Mucosa of stomach (tissue), 1 donor: Measurements from ENCODE around the gene PCDHGA6.
A peak's percentile ranks its signal among the peaks of the same experiment; 100 is the strongest.
"Not testable (repeated sequence)": the region's sequence is repeated elsewhere in the genome, so short reads cannot be mapped to it uniquely, and the experiment has no call there.

Source experiments
- H3K27me3 ChIP-seq: one replicate; pipeline ENCODE4 v1.7.0; 2013; ENCODE audit warnings: mild to moderate bottlenecking, low read length; ENCODE audit not compliant: control insufficient read depth, insufficient read depth
- H3K36me3 ChIP-seq: one replicate; pipeline ENCODE4 v1.7.0; 2013; ENCODE audit warnings: low read length; ENCODE audit not compliant: control insufficient read depth, insufficient read depth
- H3K4me1 ChIP-seq: one replicate; pipeline ENCODE4 v1.7.0; 2013; ENCODE audit warnings: mild to moderate bottlenecking, low read length; ENCODE audit not compliant: control insufficient read depth, insufficient read depth
- H3K4me3 ChIP-seq: one replicate; pipeline ENCODE4 v1.7.0; 2013; ENCODE audit warnings: low read length
- H3K9ac ChIP-seq: one replicate; pipeline ENCODE4 v1.7.0; 2013; ENCODE audit warnings: mild to moderate bottlenecking, low read length, moderate library complexity
- H3K9me3 ChIP-seq: one replicate; pipeline ENCODE4 v1.7.0; 2013; ENCODE audit warnings: mild to moderate bottlenecking, low read length, moderate library complexity; ENCODE audit not compliant: control insufficient read depth
- donor health status: Pancreatic carcinoma.

Gene PCDHGA6

DNA sequence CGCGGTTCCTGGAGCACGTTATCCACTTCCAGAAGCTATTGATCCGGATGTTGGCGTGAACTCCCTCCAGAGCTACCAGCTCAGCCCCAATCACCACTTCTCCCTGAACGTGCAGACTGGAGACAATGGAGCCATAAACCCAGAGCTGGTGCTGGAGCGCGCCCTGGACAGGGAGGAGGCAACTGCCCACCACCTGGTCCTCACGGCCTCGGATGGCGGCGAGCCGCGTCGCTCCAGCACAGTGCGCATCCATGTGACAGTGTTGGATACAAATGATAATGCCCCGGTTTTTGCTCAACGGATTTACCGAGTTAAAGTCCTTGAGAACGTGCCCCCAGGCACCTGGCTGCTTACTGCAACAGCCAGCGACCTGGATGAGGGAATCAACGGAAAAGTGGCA lies 29.7 kb downstream of the PCDHGA6 start:
- Histone ChIP-seq H3K9me3 (peaks cover 44% of the 10 kb centered on the region), H3K9ac (no peak overlapping the region), H3K4me3 (no peak overlapping the region), H3K36me3 (no peaks in the 10 kb centered on the region), H3K27me3 (peaks cover 36% of the 10 kb centered on the region), H3K4me1 (no peaks in the 10 kb centered on the region)

- H3K9ac ChIP-seq, H3K4me3 ChIP-seq, H3K36me3 ChIP-seq, H3K4me1 ChIP-seq: not testable (repeated sequence)
- Histone ChIP-seq H3K27me3 (peaks cover 31% of the 10 kb centered on the region), H3K9me3 (peaks cover 39% of the 10 kb centered on the region)
These were observed 34.3 kb downstream of the PCDHGA6 start, which contains the start of gene PCDHGB6 for GRCh38 chr5:141407790-141408505. Gene PCDHGB6 (plus strand): TSS chr5:141408021. CDS start chr5:141408203, 182 bp downstream.

- H3K4me1 ChIP-seq = no peaks in the 10 kb centered on the region
- H3K27me3 ChIP-seq = peaks cover 23% of the 10 kb centered on the region
- H3K9ac ChIP-seq = no peak overlapping the region
- H3K9me3 ChIP-seq = peaks cover 43% of the 10 kb centered on the region
- H3K36me3 ChIP-seq = no peaks in the 10 kb centered on the region
- no peak overlapping the region for H3K4me3 ChIP-seq
These were observed 36.1 kb downstream of the PCDHGA6 start for GRCh38 chr5:141409598-141410306.

DNA sequence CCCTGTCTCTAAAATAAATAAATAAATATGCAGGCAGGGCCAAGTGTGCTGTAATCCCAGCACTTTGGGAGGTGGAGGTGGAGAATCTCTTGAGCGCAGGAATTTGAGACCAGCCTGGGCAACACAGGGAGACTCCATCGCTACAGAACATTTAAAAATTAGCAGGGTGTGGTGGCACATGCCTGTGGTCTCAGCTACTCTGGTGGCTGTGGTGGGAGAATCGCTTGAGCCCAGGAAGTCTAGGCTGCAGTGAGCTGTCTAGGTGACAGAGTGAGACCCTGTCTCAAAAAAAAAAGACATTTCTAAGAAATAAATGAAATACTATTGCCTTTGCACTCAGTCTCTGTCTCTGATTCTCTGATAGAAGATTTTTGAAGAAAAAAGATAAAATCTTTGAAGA lies 37.9 kb downstream of the PCDHGA6 start:
- H3K4me1 ChIP-seq = no peaks in the 10 kb centered on the region
- H3K9ac ChIP-seq = no peak overlapping the region
- H3K4me3 ChIP-seq = no peak overlapping the region
- H3K9me3 ChIP-seq = peaks cover 44% of the 10 kb centered on the region
- H3K36me3 ChIP-seq = no peaks in the 10 kb centered on the region
- H3K27me3 ChIP-seq = peaks cover 23% of the 10 kb centered on the region

- H3K36me3 ChIP-seq = no peaks in the 10 kb centered on the region
- H3K9me3 ChIP-seq = peaks cover 36% of the 10 kb centered on the region
- H3K4me1 ChIP-seq = no peaks in the 10 kb centered on the region
- H3K4me3 ChIP-seq = peak within 1 kb of the TSS; percentile 54
- peak within 1 kb of the TSS; percentile 56 for H3K9ac ChIP-seq
- H3K27me3 ChIP-seq = peaks cover 20% of the 10 kb centered on the region
These were observed 39.3 kb downstream of the PCDHGA6 start, which contains the start of gene PCDHGA10 for GRCh38 chr5:141412854-141413539. Gene PCDHGA10 (plus strand): TSS chr5:141412987. CDS start chr5:141413176, 189 bp downstream.

GRCh38 chr5:141413540-141414069 lies 39.9 kb downstream of the PCDHGA6 start:
- H3K9ac ChIP-seq = peak overlapping the region; percentile 56
- H3K36me3 ChIP-seq = no peaks in the 10 kb centered on the region
- H3K4me3 ChIP-seq = peak overlapping the region; percentile 54
- peaks cover 17% of the 10 kb centered on the region for H3K27me3 ChIP-seq
- no peaks in the 10 kb centered on the region for H3K4me1 ChIP-seq
- H3K9me3 ChIP-seq = peaks cover 41% of the 10 kb centered on the region

DNA sequence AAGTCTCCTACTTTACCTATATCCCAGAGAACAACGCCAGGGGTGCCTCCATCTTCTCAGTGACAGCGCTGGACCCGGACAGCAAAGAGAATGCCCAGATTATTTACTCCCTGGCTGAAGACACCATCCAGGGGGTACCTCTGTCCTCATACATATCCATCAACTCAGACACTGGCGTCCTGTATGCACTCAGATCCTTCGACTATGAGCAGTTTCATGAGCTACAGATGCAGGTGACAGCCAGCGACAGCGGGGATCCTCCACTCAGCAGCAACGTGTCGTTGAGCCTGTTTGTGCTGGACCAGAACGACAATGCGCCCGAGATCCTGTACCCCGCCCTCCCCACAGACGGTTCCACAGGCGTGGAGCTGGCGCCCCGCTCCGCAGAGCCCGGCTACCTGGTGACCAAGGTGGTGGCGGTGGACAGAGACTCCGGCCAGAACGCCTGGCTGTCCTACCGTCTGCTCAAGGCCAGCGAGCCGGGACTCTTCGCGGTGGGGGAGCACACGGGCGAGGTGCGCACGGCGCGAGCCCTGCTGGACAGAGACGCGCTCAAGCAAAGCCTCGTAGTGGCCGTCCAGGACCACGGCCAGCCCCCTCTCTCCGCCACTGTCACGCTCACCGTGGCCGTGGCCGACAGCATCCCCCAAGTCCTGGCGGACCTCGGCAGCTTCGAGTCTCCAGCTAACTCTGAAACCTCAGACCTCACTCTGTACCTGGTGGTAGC lies 41.0 kb downstream of the PCDHGA6 start:
- not testable (repeated sequence) for H3K4me1 ChIP-seq, H3K9ac ChIP-seq, H3K4me3 ChIP-seq, H3K36me3 ChIP-seq
- peaks cover 12% of the 10 kb centered on the region for H3K27me3 ChIP-seq
- peaks cover 42% of the 10 kb centered on the region for H3K9me3 ChIP-seq

DNA sequence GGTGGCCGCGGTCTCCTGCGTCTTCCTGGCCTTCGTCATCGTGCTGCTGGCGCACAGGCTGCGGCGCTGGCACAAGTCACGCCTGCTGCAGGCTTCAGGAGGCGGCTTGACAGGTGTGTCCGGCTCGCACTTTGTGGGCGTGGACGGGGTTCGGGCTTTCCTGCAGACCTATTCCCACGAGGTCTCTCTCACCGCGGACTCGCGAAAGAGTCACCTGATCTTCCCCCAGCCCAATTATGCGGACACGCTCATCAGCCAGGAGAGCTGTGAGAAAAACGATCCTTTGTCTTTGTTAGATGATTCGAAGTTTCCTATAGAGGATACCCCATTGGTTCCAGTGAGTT lies 41.6 kb downstream of the PCDHGA6 start:
- not testable (repeated sequence) for H3K4me3 ChIP-seq, H3K36me3 ChIP-seq, H3K9ac ChIP-seq, H3K4me1 ChIP-seq, H3K27me3 ChIP-seq
- peaks cover 41% of the 10 kb centered on the region for H3K9me3 ChIP-seq

GRCh38 chr5:141417494-141418172 lies 43.9 kb downstream of the PCDHGA6 start, which contains the start of gene PCDHGB7:
Gene PCDHGB7 (plus strand): TSS chr5:141417677. CDS start chr5:141417860, 183 bp downstream.
- H3K9me3 ChIP-seq = peaks cover 61% of the 10 kb centered on the region
- not testable (repeated sequence) for H3K36me3 ChIP-seq, H3K4me1 ChIP-seq, H3K9ac ChIP-seq
- H3K27me3 ChIP-seq = peaks cover 11% of the 10 kb centered on the region
- peak within 1 kb of the TSS; percentile 10 for H3K4me3 ChIP-seq

DNA sequence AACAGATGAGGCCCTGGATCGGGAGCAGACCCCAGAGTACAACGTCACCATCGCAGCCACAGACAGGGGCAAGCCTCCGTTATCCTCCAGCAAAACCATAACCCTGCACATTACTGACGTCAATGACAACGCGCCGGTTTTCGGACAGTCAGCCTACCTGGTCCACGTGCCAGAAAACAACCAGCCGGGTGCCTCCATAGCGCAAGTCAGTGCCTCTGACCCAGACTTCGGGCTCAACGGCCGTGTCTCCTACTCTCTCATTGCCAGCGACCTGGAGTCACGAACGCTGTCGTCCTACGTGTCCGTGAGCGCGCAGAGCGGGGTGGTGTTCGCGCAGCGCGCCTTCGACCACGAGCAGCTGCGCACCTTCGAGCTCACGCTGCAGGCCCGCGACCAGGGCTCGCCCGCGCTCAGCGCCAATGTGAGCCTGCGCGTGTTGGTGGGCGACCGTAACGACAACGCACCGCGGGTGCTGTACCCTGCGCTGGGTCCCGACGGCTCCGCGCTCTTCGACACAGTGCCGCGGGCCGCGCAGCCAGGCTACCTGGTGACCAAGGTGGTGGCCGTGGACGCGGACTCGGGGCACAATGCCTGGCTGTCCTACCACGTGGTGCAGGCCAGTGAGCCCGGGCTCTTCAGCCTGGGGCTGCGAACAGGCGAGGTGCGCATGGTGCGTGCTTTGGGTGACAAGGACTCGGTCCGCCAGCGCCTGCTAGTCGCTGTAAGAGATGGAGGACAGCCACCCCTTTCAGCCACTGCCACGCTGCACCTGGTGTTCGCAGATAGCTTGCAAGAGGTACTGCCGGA lies 45.6 kb downstream of the PCDHGA6 start:
- H3K27me3 ChIP-seq = peaks cover 13% of the 10 kb centered on the region

More for the DNA sequence above, 45.6 kb downstream of the PCDHGA6 start:
- Histone ChIP-seq H3K9ac (no peak overlapping the region), H3K4me1 (no peaks in the 10 kb centered on the region), H3K36me3 (no peaks in the 10 kb centered on the region), H3K4me3 (no peak overlapping the region), H3K9me3 (peaks cover 52% of the 10 kb centered on the region)
